BE2C (cell line): ENCODE measurements around the gene DBNDD2.

Experiments
- DNase-seq: peaks from one replicate; pipeline ENCODE4 v3.0.0-alpha.2; 2020
- H3K27me3 ChIP-seq: fragments of 250-450 bp; sonication (Bioruptor Pico); 2 replicates; pipeline ENCODE4 v1.5.1; 2020; ENCODE audit warnings: mild to moderate bottlenecking
- H3K36me3 ChIP-seq: fragments of 250-450 bp; sonication (Bioruptor Pico); 2 replicates; pipeline ENCODE4 v1.5.1; 2020; ENCODE audit warnings: mild to moderate bottlenecking
- H3K4me1 ChIP-seq: fragments of 250-450 bp; sonication (Bioruptor Pico); 2 replicates; pipeline ENCODE4 v1.5.1; 2020
- H3K4me3 ChIP-seq: 2 replicates; pipeline ENCODE4 v1.5.1; 2011; ENCODE audit warnings: low read depth, low read length
- H3K9me3 ChIP-seq: fragments of 250-450 bp; sonication (Bioruptor Pico); 2 replicates; pipeline ENCODE4 v1.5.1; 2020
- CTCF ChIP-seq: IDR thresholded peaks from 2 replicates; pipeline ENCODE4 v1.5.1; 2012; ENCODE audit warnings: mild to moderate bottlenecking, low read depth, low read length

Gene DBNDD2

DNA sequence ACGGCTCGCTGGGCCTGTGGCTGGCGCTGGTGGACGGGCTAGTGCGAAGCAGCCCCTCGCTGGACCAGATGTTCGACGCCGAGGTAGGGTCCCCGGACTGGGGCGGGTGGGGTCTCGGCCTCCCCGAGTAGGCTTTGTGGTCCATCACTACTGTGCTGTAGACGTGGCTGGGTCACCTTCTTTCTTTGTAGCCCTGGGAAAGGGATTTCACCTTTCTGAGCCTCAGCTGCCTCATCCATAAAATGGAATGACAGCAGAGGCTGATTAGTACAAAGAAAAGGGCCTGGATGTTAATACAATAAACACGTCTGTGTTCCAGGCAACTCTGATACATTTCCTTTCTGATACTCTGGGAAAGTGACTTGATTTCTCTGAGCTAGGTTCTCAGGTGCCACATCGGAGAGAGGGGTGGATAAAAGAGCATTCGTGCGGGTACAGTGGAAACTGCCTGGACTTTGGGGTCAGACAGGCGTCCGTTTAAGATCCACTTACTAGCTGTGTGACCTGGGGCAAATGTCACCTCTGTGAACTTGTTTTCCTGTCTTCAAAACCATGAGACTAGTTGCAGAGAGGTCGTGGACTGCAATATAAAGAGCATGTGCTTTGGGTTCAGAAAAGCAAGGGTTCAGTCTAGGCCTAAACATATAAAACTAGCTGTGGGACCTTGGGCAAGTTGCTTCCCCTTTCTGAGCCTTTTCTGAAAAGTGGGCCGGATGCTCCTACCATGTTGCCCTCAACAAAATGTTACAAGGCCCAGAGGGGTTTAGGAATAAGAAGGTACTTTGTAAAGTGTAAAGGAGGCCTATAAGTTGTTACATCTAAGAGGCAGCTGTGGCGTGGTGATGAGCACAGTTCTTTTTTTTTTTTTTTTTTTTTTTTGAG, 44.2 kb upstream of the DBNDD2 start:
- TF ChIP-seq CTCF = no peak
- DNase-seq = no peak
- Histone ChIP-seq H3K9me3 (no peaks in the 10 kb centered on the region), H3K4me3 (peak overlapping the region; percentile 85), H3K4me1 (no peaks in the 10 kb centered on the region), H3K36me3 (peaks cover 10% of the 10 kb centered on the region), H3K27me3 (no peaks in the 10 kb centered on the region)

- TF ChIP-seq CTCF = no peak
- Histone ChIP-seq H3K9me3 (no peaks in the 10 kb centered on the region), H3K36me3 (peaks cover 10% of the 10 kb centered on the region), H3K4me3 (no peak overlapping the region), H3K27me3 (no peaks in the 10 kb centered on the region), H3K4me1 (no peaks in the 10 kb centered on the region)
- DNase-seq = no peak
Measured at GRCh38 chr20:45365444-45365970, 42.6 kb upstream of the DBNDD2 start.

- H3K4me1 ChIP-seq = no peaks in the 10 kb centered on the region
- peaks cover 10% of the 10 kb centered on the region for H3K36me3 ChIP-seq
- no peaks in the 10 kb centered on the region for H3K27me3 ChIP-seq
- DNase-seq = no peak
- no peak for TF ChIP-seq CTCF
- no peaks in the 10 kb centered on the region for H3K9me3 ChIP-seq
- H3K4me3 ChIP-seq = no peak overlapping the region
Measured at GRCh38 chr20:45366192-45366591, 41.9 kb upstream of the DBNDD2 start.

DNA sequence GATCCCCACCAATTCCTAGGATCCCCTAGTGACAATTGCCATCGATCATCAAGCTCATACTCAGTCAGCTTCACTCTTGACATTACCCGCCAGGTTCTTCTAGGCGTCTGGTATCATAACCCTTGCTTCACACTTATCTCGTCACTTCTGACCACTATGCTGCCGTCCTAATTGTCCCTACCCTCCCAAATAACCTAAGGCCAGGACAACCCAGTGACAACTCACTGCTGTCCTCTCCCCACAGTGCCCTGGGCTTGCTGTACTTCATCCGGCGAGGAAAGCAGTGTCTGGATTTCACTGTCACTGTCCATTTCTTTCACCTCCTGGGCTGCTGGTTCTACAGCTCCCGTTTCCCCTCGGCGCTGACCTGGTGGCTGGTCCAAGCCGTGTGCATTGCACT, 41.5 kb upstream of the DBNDD2 start:
- Histone ChIP-seq H3K4me3 (no peak overlapping the region), H3K9me3 (no peaks in the 10 kb centered on the region), H3K36me3 (peaks cover 10% of the 10 kb centered on the region), H3K4me1 (no peaks in the 10 kb centered on the region), H3K27me3 (no peaks in the 10 kb centered on the region)
- TF ChIP-seq CTCF = no peak
- DNase-seq = no peak

DNA sequence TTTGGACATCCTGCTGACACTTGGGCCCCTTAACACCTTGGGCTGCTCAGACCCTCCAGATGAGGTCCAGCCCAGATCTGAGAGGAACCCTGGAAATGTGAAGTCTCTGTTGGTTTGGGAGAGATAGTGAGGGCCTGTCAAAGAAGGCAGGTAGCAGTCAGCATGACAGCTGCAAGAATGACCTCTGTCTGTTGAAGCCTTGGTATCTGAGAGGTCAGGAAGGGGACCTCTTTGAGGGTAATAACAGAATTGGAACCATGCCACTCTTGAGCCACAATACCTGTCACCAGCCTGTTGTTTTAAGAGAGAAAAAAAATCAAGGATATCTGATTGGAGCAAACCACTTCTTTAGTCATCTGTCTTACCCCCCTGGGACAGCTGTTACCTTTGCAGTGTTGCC, 41.0 kb upstream of the DBNDD2 start:
- no peaks in the 10 kb centered on the region for H3K27me3 ChIP-seq
- TF ChIP-seq CTCF = no peak
- no peak overlapping the region for H3K4me3 ChIP-seq
- H3K4me1 ChIP-seq = no peaks in the 10 kb centered on the region
- DNase-seq = no peak
- no peaks in the 10 kb centered on the region for H3K9me3 ChIP-seq
- peaks cover 10% of the 10 kb centered on the region for H3K36me3 ChIP-seq
